Stimulated activated naive CD8-positive, alpha-beta T cell treated with anti-CD3 and anti-CD28 coated beads, Interleukin-15, amount 100 ng/mL, for 72 hours (primary cell): Measurements from ENCODE around the gene FUBP3.
A peak's percentile ranks its signal among the peaks of the same experiment; 100 is the strongest.
"Not testable (repeated sequence)": the region's sequence is repeated elsewhere in the genome, so short reads cannot be mapped to it uniquely, and the experiment has no call there.

Source experiments
- ATAC-seq: fragments of 150-1000 bp; cut with Tn5 transposase; 2 replicates; pipeline ENCODE4 v1.10.0; 2021; ENCODE audit warnings: mild to moderate bottlenecking, moderate library complexity
- DNase-seq, 2 donors: peaks; one replicate each; pipeline ENCODE4 v3.0.0; 2021 to 2022
- H3K27ac Mint-ChIP-seq, 2 donors: one replicate each; pipeline ENCODE4 v1.8.0; 2022; ENCODE audit warnings: mild to moderate bottlenecking in 2 of 2, mixed read lengths in 2 of 2, moderate library complexity in 2 of 2
- H3K27me3 Mint-ChIP-seq: one replicate; pipeline ENCODE4 v1.8.0; 2022; ENCODE audit warnings: mixed read lengths
- H3K4me1 Mint-ChIP-seq: one replicate; pipeline ENCODE4 v1.8.0; 2022; ENCODE audit warnings: mild to moderate bottlenecking, mixed read lengths
- H3K4me3 Mint-ChIP-seq, 2 donors: one replicate each; pipeline ENCODE4 v1.8.0; 2022; ENCODE audit warnings: mild to moderate bottlenecking in 2 of 2, mixed read lengths in 2 of 2, moderate library complexity in 1 of 2
- H3K9me3 Mint-ChIP-seq, 2 donors: one replicate each; pipeline ENCODE4 v1.8.0; 2022; ENCODE audit warnings: mixed read lengths in 2 of 2

FUBP3 gene

DNA sequence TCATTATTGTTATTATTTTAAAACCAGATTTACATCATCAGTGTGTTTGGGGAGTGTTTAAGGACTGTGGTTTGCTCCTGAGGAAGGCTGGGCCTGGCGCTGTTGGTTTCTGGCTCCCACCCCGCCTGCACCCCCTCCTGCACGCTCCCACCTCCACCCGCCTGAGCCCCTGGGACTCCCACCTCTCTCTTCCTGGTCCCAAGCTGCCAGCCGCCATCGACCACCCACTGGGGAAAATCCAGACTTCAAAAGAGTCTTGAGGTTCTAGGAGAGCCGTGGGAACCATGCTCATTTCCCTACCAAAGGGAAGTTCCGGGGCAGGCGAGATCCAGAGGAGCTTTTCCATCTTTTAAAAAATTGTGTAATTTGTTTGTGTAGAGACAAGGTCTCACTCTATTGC, 35.0 kb upstream of the FUBP3 start:
- Mint-ChIP-seq H3K4me1 (no peaks in the 10 kb centered on the region), H3K27ac (no peak overlapping the region), H3K4me3 (no peak overlapping the region), H3K9me3 (peaks cover 6 to 7% of the 10 kb centered on the region in 2 donors), H3K27me3 (peaks cover 35% of the 10 kb centered on the region)
- DNase-seq = no peak
- no peak for ATAC-seq

DNA sequence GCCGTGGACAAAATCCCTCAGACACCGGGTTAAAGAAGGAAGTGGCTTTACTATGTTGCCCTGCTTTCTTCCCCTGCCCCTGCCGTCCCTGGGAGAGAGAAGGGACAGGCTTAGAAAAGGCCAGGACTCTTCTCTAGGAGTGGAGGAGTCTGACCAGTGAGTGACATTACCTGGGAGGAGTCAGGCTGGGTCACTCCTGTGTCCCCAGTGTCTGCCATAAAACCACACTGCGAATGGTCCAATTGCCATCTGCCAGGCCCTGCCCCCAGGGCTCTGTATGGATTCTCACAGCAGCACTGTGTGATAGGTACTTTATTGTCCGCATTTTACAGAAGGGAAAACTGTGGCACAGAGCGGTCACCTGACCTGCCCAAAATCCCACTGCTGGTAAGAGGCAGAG, 31.3 kb upstream of the FUBP3 start:
- no peak overlapping the region for H3K4me3 Mint-ChIP-seq
- ATAC-seq = no peak
- H3K4me1 Mint-ChIP-seq = no peaks in the 10 kb centered on the region
- no peak overlapping the region for H3K27ac Mint-ChIP-seq
- DNase-seq = no peak
- H3K9me3 Mint-ChIP-seq = peaks cover 6 to 8% of the 10 kb centered on the region in 2 donors
- H3K27me3 Mint-ChIP-seq = peaks cover 15% of the 10 kb centered on the region

DNA sequence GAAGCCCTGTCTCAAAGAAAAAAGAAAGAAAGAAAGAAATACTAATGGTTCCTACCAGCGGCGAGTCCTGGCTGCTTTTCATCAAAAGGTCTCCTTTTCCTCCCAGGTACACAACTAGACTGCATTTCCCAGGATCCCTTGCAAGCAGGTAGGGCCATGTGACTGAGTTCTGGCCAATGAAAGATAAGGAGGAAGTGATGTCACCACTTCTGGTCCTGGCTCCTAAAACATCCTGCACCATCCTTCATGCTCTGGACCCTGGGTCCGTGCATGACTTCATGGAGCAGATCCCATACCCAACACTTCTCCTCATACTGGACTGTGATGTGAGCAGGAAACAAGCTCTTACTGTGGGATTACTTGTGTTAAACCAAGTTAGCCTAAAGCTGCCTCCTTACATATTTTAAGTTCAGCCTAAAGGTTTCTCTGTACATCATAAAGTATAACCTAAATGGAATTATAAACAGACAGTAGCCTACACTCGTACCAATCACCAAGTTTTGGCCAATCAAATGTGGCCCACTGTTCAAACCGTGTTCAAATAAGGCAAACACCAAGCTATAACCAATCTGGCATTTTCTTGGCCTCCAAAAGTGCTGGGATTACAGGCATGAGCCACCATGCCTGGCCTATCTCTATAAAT, 30.2 kb upstream of the FUBP3 start:
- H3K27ac Mint-ChIP-seq = peak overlapping the region in 1 of 2 donors; percentile 65
- no peak for ATAC-seq
- H3K4me1 Mint-ChIP-seq = no peaks in the 10 kb centered on the region

DNA sequence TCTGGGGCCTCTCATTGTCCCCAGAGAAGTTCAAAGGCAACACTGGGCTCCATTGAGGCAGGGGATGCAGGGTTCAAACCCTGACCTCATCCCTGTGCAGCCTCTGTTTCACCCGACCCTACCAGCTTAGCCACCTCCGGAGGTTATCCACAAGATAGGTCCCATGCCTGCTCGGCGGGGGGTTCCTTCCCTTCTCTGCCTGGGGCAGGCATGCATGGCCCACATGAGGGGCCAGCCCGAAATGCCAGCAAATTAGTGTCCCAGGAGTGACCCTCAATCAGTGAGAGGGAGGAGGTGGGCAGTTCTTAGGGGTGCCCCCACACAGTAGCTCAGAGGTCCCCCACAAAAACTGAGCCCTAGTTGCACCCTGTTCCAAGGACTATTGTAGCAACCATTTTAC, 24.8 kb upstream of the FUBP3 start:
- Mint-ChIP-seq H3K27ac (no peak overlapping the region), H3K4me1 (no peaks in the 10 kb centered on the region), H3K9me3 (no peaks in the 10 kb centered on the region), H3K4me3 (no peak overlapping the region), H3K27me3 (peaks cover 30% of the 10 kb centered on the region)
- DNase-seq (no peak), ATAC-seq (no peak)

More for the DNA sequence above, 30.2 kb upstream of the FUBP3 start:
- Mint-ChIP-seq H3K9me3 (peaks cover 6 to 8% of the 10 kb centered on the region in 2 donors), H3K4me3 (no peak overlapping the region), H3K27me3 (peaks cover 9% of the 10 kb centered on the region)
- no peak for DNase-seq

DNA sequence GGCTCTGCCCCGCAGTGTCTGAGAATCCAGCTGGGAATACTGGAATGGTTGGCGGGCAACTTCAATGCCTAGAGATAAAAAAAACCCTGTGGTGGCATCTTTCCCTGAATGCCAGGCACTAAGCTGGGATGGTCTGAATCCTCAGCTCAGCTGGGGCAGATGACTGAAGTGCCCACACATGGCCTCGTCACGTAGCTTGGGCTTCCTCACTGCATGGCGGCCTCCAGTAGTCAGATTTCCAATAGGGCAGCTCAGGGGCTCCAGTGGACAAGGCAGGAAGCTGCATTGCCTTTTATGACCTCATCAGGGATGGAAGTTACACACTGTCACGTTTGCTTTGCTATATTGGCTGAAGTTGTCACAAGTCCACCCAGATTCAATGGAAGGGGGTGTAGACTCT, 24.3 kb upstream of the FUBP3 start:
- no peak for DNase-seq
- no peak for ATAC-seq
- Mint-ChIP-seq H3K27ac (no peak overlapping the region), H3K4me3 (no peak overlapping the region), H3K9me3 (no peaks in the 10 kb centered on the region), H3K27me3 (peaks cover 30% of the 10 kb centered on the region), H3K4me1 (no peaks in the 10 kb centered on the region)

DNA sequence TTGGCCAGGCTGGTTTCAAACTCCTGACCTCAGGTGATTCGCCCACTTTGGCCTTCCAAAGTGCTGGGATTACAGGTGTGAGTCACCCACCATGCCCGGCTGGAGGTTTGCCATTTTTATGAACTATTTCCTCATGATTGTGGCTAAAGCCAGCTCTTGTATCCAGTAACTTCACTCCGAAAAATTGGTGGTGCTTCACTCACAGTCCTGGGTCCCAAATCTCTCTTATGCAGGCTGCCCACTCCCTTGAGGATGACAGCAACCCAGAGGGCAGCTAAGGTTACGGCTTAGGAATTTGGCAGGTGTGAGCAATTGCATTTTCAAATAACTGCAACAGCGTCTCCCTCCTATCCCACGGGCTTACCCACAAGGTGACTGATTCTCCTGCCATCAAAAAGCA, 23.4 kb upstream of the FUBP3 start:
- Mint-ChIP-seq H3K4me1 (no peaks in the 10 kb centered on the region), H3K27me3 (peaks cover 30% of the 10 kb centered on the region), H3K27ac (no peak overlapping the region), H3K4me3 (no peak overlapping the region), H3K9me3 (no peaks in the 10 kb centered on the region)
- DNase-seq (no peak), ATAC-seq (no peak)

DNA sequence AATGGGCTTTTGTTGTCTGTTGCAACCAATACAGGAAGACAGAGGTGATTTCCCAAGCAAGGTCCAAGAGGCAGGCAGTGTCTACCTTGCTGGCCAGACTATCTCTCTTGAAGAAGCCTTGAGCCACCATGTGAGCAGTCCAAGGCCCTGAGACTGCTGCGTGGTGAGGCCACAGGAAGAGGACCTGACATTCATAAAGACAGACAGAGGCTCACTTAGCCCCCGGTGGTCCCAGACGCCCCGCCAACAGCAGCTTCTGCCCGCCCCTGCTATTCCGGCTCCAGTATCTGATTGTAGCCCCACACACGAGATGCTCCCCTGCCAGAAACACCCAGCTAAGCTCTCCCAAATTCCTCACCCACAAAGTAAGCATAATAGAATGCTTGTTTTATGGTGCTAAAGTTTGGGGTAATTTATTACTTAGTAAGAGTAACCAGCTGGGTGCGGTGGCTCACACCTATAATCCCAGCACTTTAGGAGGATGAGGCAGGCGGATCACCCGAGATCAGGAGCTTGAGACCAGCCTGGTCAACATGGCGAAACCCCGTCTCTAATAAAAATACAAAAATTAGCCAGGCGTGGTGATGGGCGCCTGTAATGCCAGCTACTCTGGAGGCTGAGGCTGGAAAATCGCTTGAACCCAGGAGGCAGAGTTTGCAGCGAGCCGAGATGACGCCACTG, 22.8 kb upstream of the FUBP3 start:
- ATAC-seq (no peak), DNase-seq (no peak)
- no peaks in the 10 kb centered on the region for H3K9me3 Mint-ChIP-seq
- no peak overlapping the region for H3K4me3 Mint-ChIP-seq
- peaks cover 30% of the 10 kb centered on the region for H3K27me3 Mint-ChIP-seq
- no peaks in the 10 kb centered on the region for H3K4me1 Mint-ChIP-seq
- peak overlapping the region in 1 of 2 donors; percentile 12 for H3K27ac Mint-ChIP-seq

DNA sequence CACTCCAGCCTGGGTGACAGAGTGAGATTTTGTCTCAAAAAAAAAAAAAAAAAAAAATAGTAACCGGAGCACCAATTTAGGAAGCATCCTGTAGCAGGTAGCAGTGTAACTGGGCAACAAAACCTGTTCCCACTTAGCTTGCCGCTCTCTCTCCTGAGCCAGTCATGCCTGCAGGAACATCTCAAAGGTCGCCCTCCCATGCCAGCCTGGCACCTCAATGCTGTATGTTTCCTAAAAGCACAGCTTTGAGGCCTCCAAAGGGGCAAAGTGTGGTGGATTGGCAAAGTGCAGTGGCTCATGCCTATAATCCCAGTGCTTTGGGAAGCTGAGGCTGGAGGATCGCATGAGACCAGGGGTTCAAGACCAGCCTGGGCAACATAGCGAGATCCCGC, 22.3 kb upstream of the FUBP3 start:
- H3K4me3 Mint-ChIP-seq = no peak overlapping the region
- peaks cover 26% of the 10 kb centered on the region for H3K27me3 Mint-ChIP-seq
- ATAC-seq (no peak), DNase-seq (no peak)
- no peaks in the 10 kb centered on the region for H3K9me3 Mint-ChIP-seq
- no peaks in the 10 kb centered on the region for H3K4me1 Mint-ChIP-seq
- H3K27ac Mint-ChIP-seq = no peak overlapping the region

DNA sequence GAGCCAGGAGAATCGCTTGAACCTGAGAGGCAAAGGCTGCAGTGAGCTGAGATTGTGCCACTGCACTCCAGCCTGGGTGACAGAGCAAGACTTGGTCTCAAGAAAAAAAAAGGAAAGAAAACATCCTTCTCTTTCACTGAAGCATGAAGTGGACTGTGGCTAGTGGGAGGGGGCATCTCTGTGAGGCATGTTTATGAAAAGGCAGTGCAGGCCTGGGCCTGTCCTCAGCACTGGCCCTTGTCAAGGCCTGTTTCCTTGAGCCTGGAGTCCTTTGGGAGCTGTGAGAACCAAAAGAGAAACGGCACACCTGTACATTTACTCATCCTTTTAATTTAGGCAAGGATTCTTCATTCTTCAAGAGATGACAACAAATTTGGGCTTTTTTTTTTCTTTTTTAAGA, 18.3 kb upstream of the FUBP3 start:
- peaks cover 11% of the 10 kb centered on the region for H3K27me3 Mint-ChIP-seq
- DNase-seq = no peak

DNA sequence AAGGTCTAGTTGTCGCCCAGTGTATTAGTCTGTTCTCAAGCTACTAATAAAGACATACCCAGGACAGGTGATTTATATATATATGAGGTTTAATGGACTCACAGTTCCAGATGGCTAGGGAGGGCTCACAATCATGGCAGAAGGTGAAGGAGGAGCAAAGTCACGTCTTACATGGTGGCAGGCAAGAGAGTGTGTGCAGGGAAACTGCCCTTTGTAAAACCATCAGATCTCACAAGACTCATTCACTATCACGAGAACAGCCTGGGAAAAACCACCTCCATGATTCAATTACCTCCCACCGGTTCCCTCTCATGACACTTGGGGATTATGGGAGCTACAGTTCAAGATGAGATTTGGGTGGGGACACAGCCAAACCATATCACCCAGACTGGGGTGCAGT, 16.9 kb upstream of the FUBP3 start:
- H3K27me3 Mint-ChIP-seq, ATAC-seq, H3K4me1 Mint-ChIP-seq, DNase-seq, H3K9me3 Mint-ChIP-seq, H3K4me3 Mint-ChIP-seq: not testable (repeated sequence)
- H3K27ac Mint-ChIP-seq = peak overlapping the region in 1 of 2 donors; percentile 79

More for the DNA sequence above, 18.3 kb upstream of the FUBP3 start:
- Mint-ChIP-seq H3K9me3 (no peaks in the 10 kb centered on the region), H3K4me3 (no peak overlapping the region), H3K27ac (no peak overlapping the region), H3K4me1 (no peaks in the 10 kb centered on the region)
- ATAC-seq = no peak

DNA sequence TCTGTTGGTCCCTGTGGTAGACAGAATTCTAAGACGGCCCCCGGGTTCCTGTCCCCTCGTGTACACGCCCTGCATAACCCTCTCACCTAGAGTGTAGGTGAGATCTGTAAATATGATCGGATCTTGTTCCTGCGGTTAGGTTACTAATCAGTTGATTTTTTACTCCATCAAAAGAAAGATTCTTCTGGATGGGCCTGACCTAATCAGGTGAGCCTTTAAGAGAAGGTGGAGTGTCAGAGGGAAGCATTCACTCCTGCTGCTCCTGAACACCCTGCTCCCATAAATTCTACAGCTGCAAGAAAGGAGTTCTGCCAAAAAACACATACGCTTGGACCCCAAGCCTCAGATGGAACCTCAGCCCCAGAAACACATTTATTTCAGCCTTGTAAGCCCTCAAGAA, 15.6 kb upstream of the FUBP3 start:
- no peaks in the 10 kb centered on the region for H3K9me3 Mint-ChIP-seq
- DNase-seq = no peak
- peak overlapping the region in 1 of 2 donors; percentile 52 for H3K27ac Mint-ChIP-seq
- no peak for ATAC-seq
- peaks cover 8% of the 10 kb centered on the region for H3K27me3 Mint-ChIP-seq
- no peak overlapping the region for H3K4me3 Mint-ChIP-seq
- H3K4me1 Mint-ChIP-seq = no peaks in the 10 kb centered on the region

DNA sequence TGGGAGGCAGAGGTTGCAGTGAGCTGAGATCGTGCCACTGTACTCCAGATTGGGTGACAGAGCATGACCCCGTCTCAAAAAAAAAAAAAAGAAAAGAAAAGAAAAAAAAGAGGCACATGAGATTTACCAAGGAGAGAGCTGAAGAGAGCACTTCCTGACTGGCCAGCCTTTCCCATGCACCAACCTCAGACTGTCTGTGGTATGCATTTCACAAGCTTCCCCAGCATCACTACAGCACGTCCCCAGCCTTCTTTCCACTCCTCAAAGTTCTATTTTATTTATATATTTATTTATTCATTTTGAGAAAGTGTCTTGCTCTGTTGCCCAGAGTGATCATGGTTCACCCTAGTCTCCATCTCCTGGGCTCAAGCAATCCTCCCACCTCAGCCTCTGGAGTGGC, 13.6 kb upstream of the FUBP3 start:
- DNase-seq (no peak), ATAC-seq (no peak)
- H3K4me3 Mint-ChIP-seq = no peak overlapping the region
- no peak overlapping the region for H3K27ac Mint-ChIP-seq
- no peaks in the 10 kb centered on the region for H3K9me3 Mint-ChIP-seq
- H3K4me1 Mint-ChIP-seq = no peaks in the 10 kb centered on the region
- peaks cover 8% of the 10 kb centered on the region for H3K27me3 Mint-ChIP-seq

DNA sequence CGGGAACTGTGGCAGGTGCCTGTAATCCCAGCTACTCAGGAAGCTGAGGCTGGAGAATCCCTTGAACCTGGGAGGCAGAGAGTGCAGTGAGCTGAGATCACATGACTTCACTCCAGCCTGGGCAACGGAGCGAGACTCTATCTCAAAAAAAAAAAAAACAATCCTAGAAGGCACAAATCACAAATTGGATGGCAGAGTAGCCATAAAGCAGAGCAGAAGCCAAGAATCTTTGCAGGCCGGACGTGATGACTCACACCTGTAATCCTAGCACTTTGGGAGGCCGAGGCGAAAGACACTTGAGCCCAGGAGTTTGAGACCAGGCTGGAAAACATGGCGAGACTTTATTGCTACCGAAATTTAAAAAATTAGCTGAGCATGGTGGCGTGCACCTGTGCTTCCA, 9.2 kb upstream of the FUBP3 start:
- H3K27me3 Mint-ChIP-seq = no peaks in the 10 kb centered on the region
- no peak for DNase-seq

DNA sequence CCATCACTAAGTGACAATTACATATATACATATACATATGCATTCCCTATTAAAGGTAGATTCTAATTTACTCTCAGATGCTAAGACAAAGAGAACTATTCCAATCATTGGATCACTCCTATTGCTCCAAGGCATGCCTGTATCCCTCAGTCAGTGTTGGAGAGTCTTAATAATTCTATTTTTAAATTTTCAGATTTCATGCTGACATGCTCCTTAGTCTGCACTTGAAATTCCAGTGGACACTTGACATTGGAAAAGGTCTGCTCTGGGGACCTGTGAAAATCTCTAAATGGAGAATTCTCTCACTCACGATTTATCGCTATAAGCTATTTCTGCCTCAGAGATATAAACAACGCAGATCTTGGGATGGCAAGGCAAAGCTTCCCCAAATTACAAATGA, 3.9 kb upstream of the FUBP3 start:
- ATAC-seq = no peak
- H3K4me1 Mint-ChIP-seq = peaks cover 18% of the 10 kb centered on the region
- H3K27ac Mint-ChIP-seq = no peak overlapping the region
- DNase-seq = no peak
- H3K4me3 Mint-ChIP-seq = no peak overlapping the region
- no peaks in the 10 kb centered on the region for H3K9me3 Mint-ChIP-seq
- no peaks in the 10 kb centered on the region for H3K27me3 Mint-ChIP-seq

More for the DNA sequence above, 9.2 kb upstream of the FUBP3 start:
- no peak for ATAC-seq
- no peak overlapping the region for H3K27ac Mint-ChIP-seq
- no peaks in the 10 kb centered on the region for H3K9me3 Mint-ChIP-seq
- no peak overlapping the region for H3K4me3 Mint-ChIP-seq
- no peaks in the 10 kb centered on the region for H3K4me1 Mint-ChIP-seq

DNA sequence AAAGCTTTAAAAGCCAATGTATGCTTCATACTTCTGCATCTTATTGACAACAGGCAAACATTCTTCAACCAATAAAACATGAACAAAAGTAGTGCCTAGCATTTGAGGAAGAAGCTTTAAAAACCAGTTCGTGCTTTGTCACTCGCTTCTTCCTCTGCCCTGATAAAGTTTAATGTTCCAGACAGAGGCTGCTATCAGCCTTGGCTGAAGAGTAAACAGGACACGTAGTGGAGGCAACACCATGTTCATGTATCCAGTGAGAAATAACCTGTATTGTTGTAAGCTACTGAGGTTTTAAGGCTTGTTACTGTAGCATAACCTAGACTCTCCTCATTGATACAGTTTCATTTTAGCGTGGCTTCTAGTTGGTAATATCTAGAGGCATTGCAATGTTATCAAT, 3.2 kb upstream of the FUBP3 start:
- H3K9me3 Mint-ChIP-seq = no peaks in the 10 kb centered on the region
- H3K4me3 Mint-ChIP-seq = no peak overlapping the region

DNA sequence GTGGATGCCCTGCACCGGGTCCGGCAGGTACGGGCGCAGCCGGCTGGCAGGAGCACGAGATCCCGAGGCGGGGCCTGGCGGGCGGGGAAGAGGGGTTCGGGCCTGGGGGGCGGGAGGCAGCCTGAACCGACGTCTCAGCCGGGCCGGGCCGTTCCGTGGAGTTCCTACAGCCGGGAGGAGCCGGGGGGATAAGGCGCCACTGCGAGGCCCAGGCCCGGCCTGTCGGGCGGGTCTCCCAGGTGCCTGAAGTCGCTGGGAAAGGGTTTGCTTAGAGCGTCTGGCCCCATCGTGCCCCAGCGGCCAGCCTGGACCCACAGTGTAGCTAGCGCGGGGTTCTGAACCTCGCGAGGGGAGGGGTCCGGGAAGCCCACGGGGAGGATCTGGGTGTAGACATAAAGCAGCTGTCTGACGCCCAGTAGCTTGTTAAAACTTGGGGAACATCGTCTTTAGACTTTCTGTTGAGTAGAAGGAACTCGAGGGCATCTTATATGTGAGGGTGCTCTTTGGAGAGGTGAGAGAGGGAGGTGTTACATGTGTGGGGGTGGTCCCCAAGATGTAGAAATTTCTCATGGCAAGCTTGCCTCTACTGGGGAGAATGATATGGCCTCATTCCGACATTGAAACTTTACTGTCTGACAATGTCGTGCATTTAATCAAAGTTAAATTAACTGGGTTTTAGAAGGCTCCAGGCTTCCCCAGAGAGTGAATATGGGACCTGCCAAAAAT, 524 bp downstream of the FUBP3 start:
- peak overlapping the region; percentile 69 to 94 for H3K27ac Mint-ChIP-seq
- peak overlapping the region; percentile 93 to 96 for H3K4me3 Mint-ChIP-seq
- DNase-seq (no peak), ATAC-seq (peak; percentile 37)
- peaks cover 37% of the 10 kb centered on the region for H3K4me1 Mint-ChIP-seq
- H3K27me3 Mint-ChIP-seq = no peaks in the 10 kb centered on the region
- no peaks in the 10 kb centered on the region for H3K9me3 Mint-ChIP-seq

More for the DNA sequence above, 3.2 kb upstream of the FUBP3 start:
- H3K4me1 Mint-ChIP-seq = peaks cover 25% of the 10 kb centered on the region
- DNase-seq (no peak), ATAC-seq (no peak)
- no peak overlapping the region for H3K27ac Mint-ChIP-seq
- no peaks in the 10 kb centered on the region for H3K27me3 Mint-ChIP-seq
